GM19043 (cell line): ENCODE data around the gene CDH6.
A peak's percentile ranks its signal among the peaks of the same experiment; 100 is the strongest.

Experiments
- ATAC-seq: cut with Tn5 transposase; IDR thresholded peaks from one replicate; pipeline ENCODE4 v1.9.1; 2021; ENCODE audit warnings: low read depth; ENCODE audit not compliant: unreplicated experiment

CDH6 gene

GRCh38 chr5:31238497-31238896 is 45.0 kb downstream of the CDH6 start:
- no peak for ATAC-seq

- ATAC-seq, result no peak
Observed at GRCh38 chr5:31244921-31245320, 51.4 kb downstream of the CDH6 start.

DNA sequence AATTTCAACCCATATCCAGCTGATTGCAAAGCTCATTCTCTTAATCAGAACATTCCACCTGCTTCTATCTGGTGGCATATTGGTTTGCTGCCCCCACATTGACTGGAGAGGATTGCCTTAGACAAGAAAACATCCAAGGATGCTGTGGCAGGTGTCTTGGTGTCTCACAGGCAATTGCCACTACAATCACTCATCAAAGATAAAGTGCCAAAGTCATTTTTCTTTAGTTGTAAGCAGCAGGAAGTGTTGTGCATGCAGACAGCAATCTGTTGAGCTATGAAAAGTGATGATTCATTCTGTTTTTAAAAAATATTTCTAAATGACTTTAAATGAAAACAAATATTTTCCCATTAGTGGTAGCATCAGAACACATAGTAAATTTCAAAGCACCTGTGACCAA is 53.9 kb downstream of the CDH6 start:
- no peak for ATAC-seq

DNA sequence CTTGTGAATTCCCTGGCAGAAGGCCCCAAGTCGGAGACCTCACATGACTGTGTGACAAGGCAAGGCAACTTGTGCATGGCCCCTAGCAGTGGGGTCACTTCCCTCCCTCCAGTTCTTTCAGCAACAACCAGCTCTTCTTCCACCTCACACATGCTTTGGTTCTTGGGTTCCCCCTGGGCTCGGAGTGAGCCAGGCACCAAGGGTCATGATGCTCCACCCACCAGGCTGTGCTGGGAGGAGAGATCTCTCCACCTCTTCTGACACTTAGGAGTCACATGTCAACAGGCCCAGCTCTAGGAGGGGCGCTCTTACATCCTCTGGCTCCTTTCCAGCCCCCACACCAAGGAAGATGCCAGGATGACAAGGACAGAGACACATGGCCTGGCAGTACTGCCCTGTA is 56.7 kb downstream of the CDH6 start:
- no peak for ATAC-seq

GRCh38 chr5:31251032-31251431 is 57.5 kb downstream of the CDH6 start:
- ATAC-seq, result no peak

- no peak for ATAC-seq
Observed at GRCh38 chr5:31255041-31255440, 61.6 kb downstream of the CDH6 start.

DNA sequence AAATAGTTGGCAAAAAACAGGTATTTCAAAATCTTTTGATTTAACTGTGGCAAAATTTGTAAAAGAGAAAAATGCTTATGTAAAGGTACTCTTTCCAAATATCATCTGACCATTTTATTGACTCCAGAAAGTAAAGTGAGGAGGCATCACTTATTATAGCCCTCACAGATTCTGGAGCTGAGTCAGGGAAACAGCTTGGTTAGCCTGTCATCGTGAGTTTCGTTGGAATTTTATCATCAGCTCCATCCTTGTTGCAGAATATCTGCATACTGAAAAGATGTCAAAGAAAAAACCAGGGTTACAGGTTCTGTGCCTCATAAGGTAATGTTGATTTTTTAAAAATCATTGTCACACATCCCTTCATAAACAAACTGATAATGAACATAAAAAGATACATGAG is 74.8 kb downstream of the CDH6 start:
- ATAC-seq, result no peak

DNA sequence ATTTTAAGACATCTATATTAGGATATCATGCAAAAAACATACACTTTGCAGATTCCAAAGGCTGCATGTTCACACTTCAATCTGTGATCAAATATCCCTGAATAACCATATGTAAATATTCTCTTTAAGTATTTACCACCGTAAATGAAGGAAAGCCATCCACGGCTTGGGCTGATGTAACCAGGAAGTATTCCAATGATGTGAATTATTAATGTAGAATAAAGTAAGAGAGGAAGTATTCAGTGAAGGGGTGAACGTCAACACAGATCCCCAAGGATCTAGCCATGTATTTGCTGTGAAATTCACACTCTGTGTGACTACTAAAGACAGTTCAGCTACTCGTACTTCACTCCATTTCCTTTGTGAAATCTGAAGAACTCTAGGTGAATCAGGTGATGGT is 75.2 kb downstream of the CDH6 start:
- no peak for ATAC-seq

- ATAC-seq, result no peak
Observed at GRCh38 chr5:31269259-31269658, 75.8 kb downstream of the CDH6 start.

- ATAC-seq, result no peak
Observed at GRCh38 chr5:31270396-31270795, 76.9 kb downstream of the CDH6 start.

- no peak for ATAC-seq
Observed at GRCh38 chr5:31271567-31271966, 78.1 kb downstream of the CDH6 start.

- no peak for ATAC-seq
Observed at GRCh38 chr5:31273161-31273560, 79.7 kb downstream of the CDH6 start.

GRCh38 chr5:31273631-31274378 is 80.3 kb downstream of the CDH6 start:
- ATAC-seq, result peak; percentile 70

GRCh38 chr5:31280210-31280609 is 86.7 kb downstream of the CDH6 start:
- ATAC-seq, result no peak

GRCh38 chr5:31283326-31283725 is 89.8 kb downstream of the CDH6 start:
- no peak for ATAC-seq

DNA sequence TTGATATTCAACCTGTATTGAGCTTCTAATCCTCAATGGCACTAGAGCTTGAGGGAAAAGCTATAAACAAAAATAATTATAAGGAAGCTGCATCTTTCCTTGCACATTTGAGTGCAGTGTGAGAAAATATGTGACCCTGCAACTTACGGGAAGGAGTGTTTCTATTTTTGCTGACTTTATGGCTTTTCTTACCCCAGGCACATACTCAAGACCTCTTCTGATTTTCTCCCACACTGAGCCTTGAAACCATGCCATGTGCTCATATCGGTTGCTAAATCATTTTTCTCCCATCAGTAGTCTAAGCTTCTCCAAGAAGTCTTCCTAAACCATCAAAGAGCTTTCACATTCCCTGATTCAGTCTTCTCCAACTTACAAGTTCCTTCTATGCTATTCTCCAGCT is 91.5 kb downstream of the CDH6 start:
- no peak for ATAC-seq

- no peak for ATAC-seq
Observed at GRCh38 chr5:31287985-31288384, 94.5 kb downstream of the CDH6 start.

DNA sequence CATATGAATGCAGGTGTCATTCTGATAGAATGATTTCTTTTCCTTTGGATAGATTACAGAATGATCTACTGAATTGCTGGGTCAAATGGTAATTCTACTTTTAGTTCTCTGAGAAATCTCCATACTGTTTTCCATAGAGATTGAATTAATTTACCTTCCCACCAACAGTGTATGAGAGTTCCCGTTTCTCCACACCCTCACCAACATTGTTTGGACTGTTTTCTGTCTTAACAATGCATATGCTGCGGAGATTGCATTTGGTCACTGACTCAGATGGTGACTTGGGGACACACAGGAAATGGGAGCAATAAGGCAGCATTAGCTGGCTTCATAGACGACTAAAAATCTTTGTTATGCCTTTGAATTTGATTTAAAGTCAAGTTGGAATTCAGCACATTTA is 95.9 kb downstream of the CDH6 start:
- no peak for ATAC-seq

GRCh38 chr5:31291323-31291854 is 97.9 kb downstream of the CDH6 start:
- no peak for ATAC-seq

GRCh38 chr5:31300501-31300900 is 107.0 kb downstream of the CDH6 start:
- ATAC-seq, result no peak

- ATAC-seq, result no peak
Observed at GRCh38 chr5:31301833-31302232, 108.3 kb downstream of the CDH6 start.

DNA sequence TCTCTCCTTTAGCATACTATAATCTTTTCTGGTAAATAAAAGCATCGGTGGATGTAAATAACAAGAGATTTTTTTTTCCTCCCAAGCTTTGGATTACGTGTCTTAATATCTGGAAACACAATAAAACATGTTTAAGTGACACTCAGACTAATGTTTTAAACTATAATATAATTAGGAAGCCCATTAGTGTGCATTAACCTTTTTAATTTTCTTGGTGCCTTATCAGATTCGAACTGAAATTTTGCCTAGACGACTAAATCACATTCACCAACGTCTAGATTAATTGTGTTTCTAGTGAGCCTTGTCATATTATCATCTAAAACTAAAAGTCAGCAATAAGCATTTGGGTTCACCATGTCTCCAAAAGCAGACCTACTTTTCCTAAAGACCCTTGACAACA is 110.2 kb downstream of the CDH6 start:
- ATAC-seq, result no peak

DNA sequence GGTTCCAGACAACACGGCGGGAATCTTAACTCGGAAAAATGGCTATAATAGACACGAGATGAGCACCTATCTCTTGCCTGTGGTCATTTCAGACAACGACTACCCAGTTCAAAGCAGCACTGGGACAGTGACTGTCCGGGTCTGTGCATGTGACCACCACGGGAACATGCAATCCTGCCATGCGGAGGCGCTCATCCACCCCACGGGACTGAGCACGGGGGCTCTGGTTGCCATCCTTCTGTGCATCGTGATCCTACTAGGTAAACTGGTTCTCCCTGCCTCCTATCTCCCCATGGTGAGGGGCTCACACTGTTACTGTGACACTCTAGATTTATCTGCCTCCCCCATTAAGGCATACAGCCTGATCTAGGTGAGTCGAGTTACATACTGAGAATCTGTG is 124.2 kb downstream of the CDH6 start:
- no peak for ATAC-seq
